Mesenchymal stem cell (in vitro differentiated cells and primary cell): Measurements from ENCODE around the gene KTN1.
A peak's percentile ranks its signal among the peaks of the same experiment; 100 is the strongest.

Experiments used
- DNase-seq: peaks from one replicate; pipeline ENCODE4 v3.0.0-alpha.2; 2013
- H2AFZ ChIP-seq: one replicate; pipeline ENCODE4 v1.6.1; 2013; ENCODE audit warnings: low read depth, mild to moderate bottlenecking, control low read depth, inconsistent platforms, low read length, moderate library complexity
- H2AK5ac ChIP-seq: 2 replicates; pipeline ENCODE4 v1.6.1; 2013; ENCODE audit warnings: low read length, moderate library complexity, mild to moderate bottlenecking, inconsistent platforms; ENCODE audit not compliant: severe bottlenecking
- H2BK120ac ChIP-seq: one replicate; pipeline ENCODE4 v1.6.1; 2013; ENCODE audit warnings: low read depth, mild to moderate bottlenecking, inconsistent platforms, low read length, moderate library complexity
- H2BK12ac ChIP-seq, 2 experiments: one replicate each; pipeline ENCODE4 v1.6.1; 2013; ENCODE audit warnings: inconsistent platforms in 2 of 2, low read length in 2 of 2, mild to moderate bottlenecking in 2 of 2, moderate library complexity in 2 of 2, control low read depth in 1 of 2
- H2BK15ac ChIP-seq: one replicate; pipeline ENCODE4 v1.6.1; 2013; ENCODE audit warnings: mild to moderate bottlenecking, low read depth, inconsistent platforms; ENCODE audit not compliant: poor library complexity, severe bottlenecking
- H2BK5ac ChIP-seq: 2 replicates; pipeline ENCODE4 v1.6.1; 2013; ENCODE audit warnings: low read depth, mild to moderate bottlenecking, low read length, control low read depth, inconsistent platforms; ENCODE audit not compliant: poor library complexity, severe bottlenecking
- H3K14ac ChIP-seq, 2 experiments: one replicate each; pipeline ENCODE4 v1.6.1; 2013; ENCODE audit warnings: inconsistent platforms in 2 of 2, low read length in 2 of 2, control low read depth in 1 of 2, mild to moderate bottlenecking in 1 of 2, moderate library complexity in 1 of 2
- H3K18ac ChIP-seq, 2 experiments: one replicate each; pipeline ENCODE4 v1.6.1; 2013; ENCODE audit warnings: inconsistent platforms in 2 of 2, low read length in 2 of 2, control low read depth in 1 of 2, low read depth in 1 of 2, mild to moderate bottlenecking in 1 of 2
- H3K23ac ChIP-seq, 2 experiments: one replicate each; pipeline ENCODE4 v1.6.1; 2013; ENCODE audit warnings: inconsistent platforms in 2 of 2, low read length in 2 of 2, mild to moderate bottlenecking in 2 of 2, moderate library complexity in 2 of 2, control low read depth in 1 of 2
- H3K27ac ChIP-seq: 2 replicates; pipeline ENCODE4 v1.5.1; 2013; ENCODE audit warnings: mild to moderate bottlenecking, moderate library complexity, low read length, control low read depth, inconsistent platforms; ENCODE audit not compliant: poor library complexity, severe bottlenecking
- H3K27me3 ChIP-seq, 2 experiments: 2 replicates each; pipeline versions ENCODE4 v1.6.1 to v1.7.0; 2013; ENCODE audit warnings: low read length in 2 of 2, mild to moderate bottlenecking in 2 of 2, moderate library complexity in 2 of 2, control low read depth in 1 of 2, inconsistent platforms in 1 of 2; ENCODE audit not compliant: control insufficient read depth in 1 of 2, insufficient read depth in 1 of 2
- H3K36me3 ChIP-seq, 2 experiments: 2 replicates each; pipeline versions ENCODE4 v1.6.1 to v1.7.0; 2013; ENCODE audit warnings: low read length in 2 of 2, control low read depth in 1 of 2, inconsistent platforms in 1 of 2, low read depth in 1 of 2, mild to moderate bottlenecking in 1 of 2; ENCODE audit not compliant: insufficient read depth in 2 of 2, control insufficient read depth in 1 of 2
- H3K4ac ChIP-seq, 2 experiments: one replicate each; pipeline ENCODE4 v1.6.1; 2013; ENCODE audit warnings: inconsistent platforms in 2 of 2, low read length in 2 of 2, mild to moderate bottlenecking in 2 of 2, moderate library complexity in 2 of 2, control low read depth in 1 of 2, low read depth in 1 of 2
- H3K4me1 ChIP-seq: 2 replicates; pipeline ENCODE4 v1.6.1; 2013; ENCODE audit warnings: low read depth, low read length, control low read depth; ENCODE audit not compliant: control insufficient read depth, insufficient read depth
- H3K4me2 ChIP-seq: 2 replicates; pipeline ENCODE4 v1.6.1; 2013; ENCODE audit warnings: low read length, mild to moderate bottlenecking, inconsistent platforms; ENCODE audit not compliant: poor library complexity, severe bottlenecking
- H3K4me3 ChIP-seq, 2 experiments: 2 replicates each; pipeline versions ENCODE4 v1.5.1 to v1.7.0; 2013; ENCODE audit warnings: low read length in 2 of 2, mild to moderate bottlenecking in 2 of 2, control low read depth in 1 of 2, low read depth in 1 of 2; ENCODE audit not compliant: insufficient read depth in 1 of 2
- H3K79me1 ChIP-seq: replicated peaks from 2 replicates; pipeline ENCODE4 v1.6.1; 2013; ENCODE audit warnings: mild to moderate bottlenecking, control low read depth, low read length, inconsistent platforms; ENCODE audit not compliant: poor library complexity, severe bottlenecking
- H3K9ac ChIP-seq: 2 replicates; pipeline ENCODE4 v1.7.0; 2013; ENCODE audit warnings: mild to moderate bottlenecking, low read length, moderate library complexity
- H3K9me3 ChIP-seq: 2 replicates; pipeline ENCODE4 v1.7.0; 2013; ENCODE audit warnings: mild to moderate bottlenecking, low read length; ENCODE audit not compliant: control insufficient read depth
- H4K8ac ChIP-seq: one replicate; pipeline ENCODE4 v1.6.1; 2013; ENCODE audit warnings: inconsistent platforms, mild to moderate bottlenecking, low read length, moderate library complexity
- H4K91ac ChIP-seq: one replicate; pipeline ENCODE4 v1.6.1; 2013; ENCODE audit warnings: mild to moderate bottlenecking, low read length, inconsistent platforms
- WGBS: methylation state at CpG from one replicate; pipeline ENCODE4 v1.1.7; 2013; ENCODE audit warnings: mixed read lengths; 5-methylcytosine and 5-hydroxymethylcytosine counted together

The KTN1 gene

DNA sequence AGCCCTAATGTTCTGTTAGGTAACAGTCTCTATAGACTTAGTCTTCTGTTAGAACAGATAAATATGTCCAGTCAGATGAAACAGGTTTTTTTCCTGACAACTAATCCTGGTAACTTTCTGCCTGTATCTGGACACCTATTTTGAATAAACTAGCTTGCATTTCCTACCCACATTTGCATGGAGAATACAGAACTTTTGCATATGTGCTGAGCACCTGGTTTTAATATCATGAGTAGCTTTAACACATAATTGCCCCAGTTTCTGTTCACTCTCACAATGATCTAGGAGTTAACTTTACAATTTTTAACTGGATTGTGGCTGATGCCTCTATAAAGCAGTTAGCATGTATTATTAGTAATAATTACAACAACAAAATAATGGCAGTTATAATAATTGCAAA lies 111.7 kb downstream of the KTN1 start:
- no peak overlapping the region for H2AK5ac ChIP-seq
- H3K4ac ChIP-seq: no peak overlapping the region
- no peak overlapping the region for H4K91ac ChIP-seq
- peaks cover 1% of the 10 kb centered on the region for H3K4me1 ChIP-seq
- no peak overlapping the region for H3K9ac ChIP-seq
- no peak overlapping the region for H4K8ac ChIP-seq
- peaks cover 3 to 24% of the 10 kb centered on the region in 2 experiments for H3K36me3 ChIP-seq
- no peak overlapping the region for H2BK12ac ChIP-seq
- H3K14ac ChIP-seq: no peak overlapping the region
- no peak overlapping the region for H3K4me2 ChIP-seq
- no peak overlapping the region for H2BK120ac ChIP-seq
- H2BK5ac ChIP-seq: no peak overlapping the region
- H2AFZ ChIP-seq: no peak overlapping the region
- H3K27me3 ChIP-seq: no peaks in the 10 kb centered on the region
- no peak for DNase-seq
- no peak overlapping the region for H3K23ac ChIP-seq
- no peak overlapping the region for H2BK15ac ChIP-seq
- no peaks in the 10 kb centered on the region for H3K9me3 ChIP-seq
- H3K79me1 ChIP-seq: no peaks in the 10 kb centered on the region
- H3K18ac ChIP-seq: no peak overlapping the region
- no peak overlapping the region for H3K27ac ChIP-seq
- no peak overlapping the region for H3K4me3 ChIP-seq

DNA sequence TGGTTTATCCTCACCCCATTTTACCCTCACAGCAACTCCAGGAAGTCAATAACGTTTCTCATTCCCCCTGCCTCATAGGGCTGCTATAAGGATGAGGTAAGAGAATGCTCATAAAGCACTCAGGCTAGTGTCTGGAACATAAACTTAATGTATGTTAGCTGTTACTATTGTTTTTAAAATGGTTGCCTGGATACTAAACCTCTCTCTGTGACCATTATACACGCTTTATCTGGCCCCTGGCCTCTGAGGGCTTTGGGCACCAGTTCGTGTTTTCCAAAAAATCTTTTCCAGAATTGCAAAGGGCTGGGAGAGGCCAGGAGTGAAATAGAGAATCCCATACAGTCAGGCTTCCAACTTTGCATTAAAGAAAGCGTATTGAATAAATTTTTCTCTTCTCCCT lies 113.9 kb downstream of the KTN1 start:
- Histone ChIP-seq H2BK15ac (no peak overlapping the region), H3K36me3 (peaks cover 0 to 15% of the 10 kb centered on the region in 2 experiments), H3K27ac (no peak overlapping the region), H3K23ac (no peak overlapping the region), H2AFZ (no peak overlapping the region), H3K4ac (no peak overlapping the region), H3K4me3 (no peak overlapping the region), H3K9me3 (no peaks in the 10 kb centered on the region), H3K79me1 (no peaks in the 10 kb centered on the region), H3K4me2 (no peak overlapping the region), H3K18ac (no peak overlapping the region), H4K91ac (no peak overlapping the region), H2BK12ac (no peak overlapping the region), H2AK5ac (no peak overlapping the region), H4K8ac (no peak overlapping the region), H2BK120ac (no peak overlapping the region), H3K27me3 (no peaks in the 10 kb centered on the region), H3K14ac (no peak overlapping the region), H3K4me1 (peaks cover 1% of the 10 kb centered on the region), H2BK5ac (no peak overlapping the region), H3K9ac (no peak overlapping the region)
- 73% methylated on average over 2 of the region's 4 CpGs for WGBS
- no peak for DNase-seq

- Histone ChIP-seq H3K27ac (peak overlapping the region; percentile 68), H2BK15ac (no peak overlapping the region), H3K23ac (no peak overlapping the region), H3K18ac (no peak overlapping the region), H3K14ac (no peak overlapping the region), H2AK5ac (peak overlapping the region; percentile 67), H3K4me3 (no peak overlapping the region), H2AFZ (no peak overlapping the region), H3K4ac (no peak overlapping the region), H4K8ac (no peak overlapping the region), H3K9ac (no peak overlapping the region), H2BK120ac (no peak overlapping the region), H3K79me1 (no peaks in the 10 kb centered on the region), H3K9me3 (no peaks in the 10 kb centered on the region), H3K4me1 (peaks cover 5% of the 10 kb centered on the region), H3K4me2 (no peak overlapping the region), H4K91ac (no peak overlapping the region), H2BK5ac (no peak overlapping the region), H3K27me3 (no peaks in the 10 kb centered on the region), H2BK12ac (no peak overlapping the region), H3K36me3 (peaks cover 0 to 13% of the 10 kb centered on the region in 2 experiments)
- peak; percentile 58 for DNase-seq
- 76% methylated on average over 5 of the region's 5 CpGs for WGBS
Observed at GRCh38 chr14:55697414-55697861, 117.4 kb downstream of the KTN1 start.

DNA sequence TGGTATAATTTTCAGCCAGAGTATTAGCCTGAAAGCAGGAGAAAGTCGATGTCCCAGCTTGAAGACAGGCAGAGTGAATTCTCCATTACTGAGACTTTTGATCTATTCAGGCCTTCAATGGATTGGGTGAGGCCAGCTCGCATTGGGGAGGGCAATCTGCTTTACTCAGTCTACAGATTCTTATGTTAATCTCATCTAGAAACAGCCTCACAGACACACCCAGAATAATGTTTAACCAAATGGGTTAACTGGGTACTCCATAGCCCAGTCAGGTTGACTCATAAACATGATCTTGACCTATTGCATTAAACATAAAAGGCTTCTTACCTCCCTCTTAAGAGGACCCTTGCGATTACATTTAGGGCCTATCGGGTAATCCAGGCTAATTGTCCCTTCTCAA lies 118.0 kb downstream of the KTN1 start:
- peaks cover 0 to 12% of the 10 kb centered on the region in 2 experiments for H3K36me3 ChIP-seq
- no peak overlapping the region for H2BK15ac ChIP-seq
- no peak overlapping the region for H3K14ac ChIP-seq
- DNase-seq: no peak
- H2AK5ac ChIP-seq: peak overlapping the region; percentile 31
- no peak overlapping the region for H4K91ac ChIP-seq
- H3K9ac ChIP-seq: no peak overlapping the region
- H3K4me2 ChIP-seq: no peak overlapping the region
- no peak overlapping the region for H3K18ac ChIP-seq
- peaks cover 7% of the 10 kb centered on the region for H3K4me1 ChIP-seq
- H2BK5ac ChIP-seq: no peak overlapping the region
- peak overlapping the region; percentile 68 for H3K27ac ChIP-seq
- no peak overlapping the region for H3K4ac ChIP-seq
- WGBS: 96% methylated on average over 4 of the region's 4 CpGs
- no peaks in the 10 kb centered on the region for H3K9me3 ChIP-seq
- H3K4me3 ChIP-seq: no peak overlapping the region
- no peak overlapping the region for H4K8ac ChIP-seq
- no peak overlapping the region for H2BK120ac ChIP-seq
- H3K27me3 ChIP-seq: no peaks in the 10 kb centered on the region
- H3K79me1 ChIP-seq: no peaks in the 10 kb centered on the region
- H3K23ac ChIP-seq: no peak overlapping the region
- H2BK12ac ChIP-seq: no peak overlapping the region
- no peak overlapping the region for H2AFZ ChIP-seq
